ENCODE results near the gene DYDC2. TPM values are rescaled to one million over a fixed set of nuclear protein-coding genes. Genes with fewer than 3 reads are reported as not detected.

The DYDC2 gene
- total and polyA plus RNA-seq, 2 of the 4 experiments (the other 2 are of a cell fraction), result not detected

DNA sequence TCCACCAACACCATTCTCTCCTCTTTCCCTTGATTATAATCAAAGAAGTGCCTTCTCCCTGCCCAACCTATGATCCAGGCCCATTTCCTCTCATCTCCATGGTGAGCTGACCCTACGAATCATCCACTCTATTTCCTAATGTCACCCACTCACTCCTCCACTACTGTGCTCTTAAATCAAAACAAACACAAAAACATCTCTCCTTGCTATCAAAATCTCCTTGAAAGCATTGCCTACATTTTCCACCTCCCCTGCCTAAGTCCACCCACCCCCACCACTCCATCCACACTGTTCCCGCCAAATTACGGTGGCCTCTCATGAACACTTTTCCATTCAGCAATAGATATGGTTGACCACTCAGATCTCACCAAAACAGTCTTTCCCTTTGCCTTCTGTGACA lies 5.4 kb upstream of the DYDC2 start:
- no peaks in the 10 kb centered on the region for H4K20me1 ChIP-seq (ENCODE audit: insufficient read depth, low read length)
- DNase-seq, result no peak
- ChIA-PET CTCF (no interaction called here), POLR2A (ENCODE audit: unreplicated experiment) (no interaction called here)
- H3K14ac ChIP-seq (replicated peaks; ENCODE audit: low read depth, low read length), result no peak overlapping the region
- no peak overlapping the region for H2BK15ac ChIP-seq (ENCODE audit: low read depth, low read length)
- H3K4ac ChIP-seq (ENCODE audit: low read depth, low read length), result no peak overlapping the region
- no peaks in the 10 kb centered on the region for H3K9me3 ChIP-seq (ENCODE audit: control insufficient read depth, insufficient read depth, low read length)
- H3K56ac ChIP-seq (ENCODE audit: extremely low read depth, insufficient read depth, low read length), result no peak overlapping the region
- H2AK5ac ChIP-seq (ENCODE audit: low read depth, low read length), result no peak overlapping the region
- no peak for TF ChIP-seq CEBPB (IDR thresholded peaks at IDR 0.05; ENCODE audit: low read depth, low read length)
- no peak for TF ChIP-seq BHLHE40 (IDR thresholded peaks at IDR 0.05; ENCODE audit: low read depth, low read length)
- TF ChIP-seq, protein P1, sequence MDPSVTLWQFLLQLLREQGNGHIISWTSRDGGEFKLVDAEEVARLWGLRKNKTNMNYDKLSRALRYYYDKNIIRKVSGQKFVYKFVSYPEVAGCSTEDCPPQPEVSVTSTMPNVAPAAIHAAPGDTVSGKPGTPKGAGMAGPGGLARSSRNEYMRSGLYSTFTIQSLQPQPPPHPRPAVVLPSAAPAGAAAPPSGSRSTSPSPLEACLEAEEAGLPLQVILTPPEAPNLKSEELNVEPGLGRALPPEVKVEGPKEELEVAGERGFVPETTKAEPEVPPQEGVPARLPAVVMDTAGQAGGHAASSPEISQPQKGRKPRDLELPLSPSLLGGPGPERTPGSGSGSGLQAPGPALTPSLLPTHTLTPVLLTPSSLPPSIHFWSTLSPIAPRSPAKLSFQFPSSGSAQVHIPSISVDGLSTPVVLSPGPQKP (IDR thresholded peaks at IDR 0.05; ENCODE audit: borderline replicate concordance, low read depth, low read length), result no peak
- TF ChIP-seq RAD21 (IDR thresholded peaks at IDR 0.05; ENCODE audit: low read length), result no peak
- TF ChIP-seq POLR2A (IDR thresholded peaks at IDR 0.05; ENCODE audit: low read depth, low read length), result no peak
- H3K4me2 ChIP-seq (ENCODE audit: low read depth, low read length), result no peak overlapping the region
- H4K91ac ChIP-seq (ENCODE audit: insufficient read depth, low read depth, low read length), result no peak overlapping the region
- H3K79me1 ChIP-seq (ENCODE audit: low read depth in 1 of 2, low read length in 2 of 2), result no peaks in the 10 kb centered on the region
- ATAC-seq (ENCODE audit: low read depth), result no peak
- dilution Hi-C loops (cut with HindIII; ENCODE audit: low sequenced_read_pairs, unreplicated experiment), result no loop called here
- H2BK120ac ChIP-seq (ENCODE audit: low read depth, low read length), result no peak overlapping the region
- no peak overlapping the region for H2AK9ac ChIP-seq (replicated peaks; ENCODE audit: low read depth, low read length, poor library complexity)
- in situ Hi-C loops (cut with MboI; ENCODE audit: low sequenced_read_pairs), result no loop called here
- intact Hi-C loops (cut with micrococcal nuclease), result no loop called here
- BruUV-seq (replicated peaks), result no TSS peak
- H4K5ac ChIP-seq (ENCODE audit: low read depth, low read length), result no peak overlapping the region
- H3K27ac ChIP-seq (ENCODE audit: insufficient read depth, low read length), result no peak overlapping the region
- H3K4me3 ChIP-seq (ENCODE audit: insufficient read depth, low read depth, low read length), result no peak overlapping the region
- no peaks in the 10 kb centered on the region for H3K9me1 ChIP-seq (ENCODE audit: insufficient read depth, low read length)
- no peak overlapping the region for H2BK5ac ChIP-seq (ENCODE audit: low read depth, low read length, poor library complexity, severe bottlenecking)
- 50% methylated on average over 1 of the region's 3 CpGs; no CpG with 5 or more reads in 1 of the 2 experiments for WGBS, 2 experiments (ENCODE audit: extremely low coverage in 2 of 2, insufficient read length in 1 of 2)
- H3K23ac ChIP-seq (ENCODE audit: low read depth, low read length), result no peak overlapping the region
- H3K18ac ChIP-seq (ENCODE audit: low read depth, low read length), result no peak overlapping the region
- H3K36me3 ChIP-seq (ENCODE audit: control insufficient read depth, insufficient read depth, low read length), result no peaks in the 10 kb centered on the region
- no peak overlapping the region for H4K8ac ChIP-seq (ENCODE audit: low read depth in 2 of 2, low read length in 2 of 2)
- H3K4me1 ChIP-seq (ENCODE audit: control insufficient read depth, insufficient read depth, low read length), result no peaks in the 10 kb centered on the region
- H2AFZ ChIP-seq (replicated peaks; ENCODE audit: low read length, poor library complexity), result no peak overlapping the region
- H2BK20ac ChIP-seq (ENCODE audit: low read depth, low read length), result no peak overlapping the region
- no peak overlapping the region for H3K9ac ChIP-seq (ENCODE audit: low read depth, low read length)
- peaks cover 6% of the 10 kb centered on the region for H3K27me3 ChIP-seq (ENCODE audit: control insufficient read depth, insufficient read depth, low read length)
